Prostate gland (tissue), 2 donors: ENCODE results near the gene MTCH1.

Experiments
- POLR2A ChIP-seq: fragments of 450-650 bp; IDR thresholded peaks from one replicate; pipeline ENCODE4 v1.6.1; 2016; ENCODE audit warnings: antibody characterized with exemption, mild to moderate bottlenecking
- TF ChIP-seq, protein P1 (sequence below), 4 experiments: fragments of 200-600 bp in 2 of 4; fragments of 450-650 bp in 2 of 4; sonication (generic) in 2 of 4; IDR thresholded peaks; 1 replicate in 3 of 4; 2 replicates in 1 of 4; pipeline ENCODE4 v1.5.1; 2016 to 2019; ENCODE audit warnings: antibody characterized with exemption in 4 of 4, mild to moderate bottlenecking in 2 of 4, moderate library complexity in 2 of 4

DNA sequence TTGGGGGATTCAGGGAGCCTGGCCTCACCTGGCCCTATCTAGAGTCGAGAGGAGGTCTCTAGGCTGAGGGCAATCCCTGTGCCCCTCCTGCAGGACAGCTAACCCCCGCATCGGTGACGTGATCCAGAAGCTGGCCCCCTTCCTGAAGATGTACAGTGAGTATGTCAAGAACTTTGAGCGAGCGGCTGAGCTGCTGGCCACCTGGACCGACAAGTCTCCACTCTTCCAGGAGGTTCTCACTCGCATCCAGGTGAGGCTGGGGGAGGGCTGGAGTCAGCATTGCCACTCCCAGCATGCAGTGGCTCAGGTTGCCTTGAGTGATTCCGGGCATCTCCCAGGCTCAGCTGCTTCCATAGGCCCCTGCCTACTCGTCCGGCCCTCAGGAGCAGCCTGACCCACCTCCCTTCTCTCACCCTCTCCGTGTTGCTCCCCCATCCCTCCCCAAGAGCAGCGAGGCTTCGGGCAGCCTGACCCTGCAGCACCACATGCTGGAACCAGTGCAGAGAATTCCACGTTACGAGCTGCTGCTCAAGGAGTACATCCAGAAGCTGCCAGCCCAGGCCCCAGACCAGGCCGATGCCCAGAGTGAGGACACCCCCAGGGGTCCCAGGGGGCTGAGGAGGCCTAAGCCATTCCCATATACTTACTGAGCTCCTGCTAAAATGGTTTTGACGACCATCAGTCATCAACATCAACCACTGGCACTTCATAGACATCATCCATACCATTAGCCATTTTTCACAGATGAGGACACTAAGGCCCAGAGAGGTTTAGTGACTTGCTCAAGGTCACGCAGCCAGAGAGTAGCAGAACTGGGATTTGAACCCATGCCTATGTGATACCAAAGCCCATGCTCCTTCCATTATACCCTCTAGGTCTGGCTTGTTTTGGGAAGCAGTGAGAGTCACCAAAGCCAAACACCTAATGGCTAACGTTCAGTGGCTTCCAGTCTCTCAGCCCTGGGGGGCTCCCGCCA, 27.8 kb upstream of the MTCH1 start:
- TF ChIP-seq, protein P1, sequence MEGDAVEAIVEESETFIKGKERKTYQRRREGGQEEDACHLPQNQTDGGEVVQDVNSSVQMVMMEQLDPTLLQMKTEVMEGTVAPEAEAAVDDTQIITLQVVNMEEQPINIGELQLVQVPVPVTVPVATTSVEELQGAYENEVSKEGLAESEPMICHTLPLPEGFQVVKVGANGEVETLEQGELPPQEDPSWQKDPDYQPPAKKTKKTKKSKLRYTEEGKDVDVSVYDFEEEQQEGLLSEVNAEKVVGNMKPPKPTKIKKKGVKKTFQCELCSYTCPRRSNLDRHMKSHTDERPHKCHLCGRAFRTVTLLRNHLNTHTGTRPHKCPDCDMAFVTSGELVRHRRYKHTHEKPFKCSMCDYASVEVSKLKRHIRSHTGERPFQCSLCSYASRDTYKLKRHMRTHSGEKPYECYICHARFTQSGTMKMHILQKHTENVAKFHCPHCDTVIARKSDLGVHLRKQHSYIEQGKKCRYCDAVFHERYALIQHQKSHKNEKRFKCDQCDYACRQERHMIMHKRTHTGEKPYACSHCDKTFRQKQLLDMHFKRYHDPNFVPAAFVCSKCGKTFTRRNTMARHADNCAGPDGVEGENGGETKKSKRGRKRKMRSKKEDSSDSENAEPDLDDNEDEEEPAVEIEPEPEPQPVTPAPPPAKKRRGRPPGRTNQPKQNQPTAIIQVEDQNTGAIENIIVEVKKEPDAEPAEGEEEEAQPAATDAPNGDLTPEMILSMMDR (IDR thresholded peaks at IDR 0.05), result no peak
- no peak for TF ChIP-seq POLR2A
